Suprapubic skin (tissue), 4 donors: Measurements from ENCODE around the gene MED13L.

Source experiments
- CTCF ChIP-seq, 2 donors: fragments of 200-600 bp in 1 of 2; fragments of 450-650 bp in 1 of 2; sonication (generic) in 1 of 2; IDR thresholded peaks; one replicate each; pipeline ENCODE4 v1.5.1; 2016 to 2019; ENCODE audit warnings: antibody characterized with exemption in 2 of 2, mild to moderate bottlenecking in 1 of 2, moderate library complexity in 1 of 2
- EP300 ChIP-seq: sonication (generic); formaldehyde crosslinking; IDR thresholded peaks from one replicate; pipeline ENCODE4 v1.6.1; 2017; ENCODE audit warnings: antibody characterized with exemption
- POLR2A ChIP-seq, 2 donors: fragments of 450-650 bp; IDR thresholded peaks; one replicate each; pipeline ENCODE4 v1.6.1; 2017; ENCODE audit warnings: antibody characterized with exemption in 2 of 2, mild to moderate bottlenecking in 2 of 2, moderate library complexity in 2 of 2
- POLR2AphosphoS5 ChIP-seq, 3 donors: sonication (generic); formaldehyde crosslinking; IDR thresholded peaks; one replicate each; pipeline ENCODE4 v1.6.1; 2017; ENCODE audit warnings: antibody characterized with exemption in 3 of 3

- TF ChIP-seq POLR2A (IDR thresholded peaks at IDR 0.05) (no peak), CTCF (IDR thresholded peaks at IDR 0.05) (no peak), POLR2AphosphoS5 (IDR thresholded peaks at IDR 0.05) (no peak), EP300 (no peak)
Measured at GRCh38 chr12:116159175-116159574, 118.3 kb downstream of the MED13L start.
